Activated CD4-positive, alpha-beta T cell treated with anti-CD3 and anti-CD28 coated beads, Interleukin-2, amount 50 U/mL, for 16 hours (primary cell): Measurements from ENCODE around the gene FZD8.

Experiments used
- DNase-seq: peaks from one replicate; pipeline ENCODE4 v3.0.0-alpha.2; 2020

Gene FZD8

GRCh38 chr10:35640951-35641675 lies 983 bp downstream of the FZD8 start:
- DNase-seq: peak; percentile 62

GRCh38 chr10:35640474-35640873 lies 1.6 kb downstream of the FZD8 start:
- DNase-seq: peak; percentile 35

- no peak for DNase-seq
Observed at GRCh38 chr10:35639728-35640401, 2.2 kb downstream of the FZD8 start.

GRCh38 chr10:35639021-35639727 lies 2.9 kb downstream of the FZD8 start:
- DNase-seq: no peak

GRCh38 chr10:35638101-35638500 lies 4.0 kb downstream of the FZD8 start:
- DNase-seq: no peak

- no peak for DNase-seq
Observed at GRCh38 chr10:35637462-35637861, 4.6 kb downstream of the FZD8 start.

- no peak for DNase-seq
Observed at GRCh38 chr10:35636956-35637355, 5.1 kb downstream of the FZD8 start.

GRCh38 chr10:35635576-35635975 lies 6.5 kb downstream of the FZD8 start:
- DNase-seq: peak; percentile 70

- no peak for DNase-seq
Observed at GRCh38 chr10:35633006-35633980, 8.8 kb downstream of the FZD8 start.

- no peak for DNase-seq
Observed at GRCh38 chr10:35632027-35632426, 10.1 kb downstream of the FZD8 start.

- DNase-seq: no peak
Observed at GRCh38 chr10:35631404-35631803, 10.7 kb downstream of the FZD8 start.

GRCh38 chr10:35626971-35627507 lies 15.1 kb downstream of the FZD8 start:
- DNase-seq: no peak

GRCh38 chr10:35614312-35614711 lies 27.8 kb downstream of the FZD8 start:
- no peak for DNase-seq

- no peak for DNase-seq
Observed at GRCh38 chr10:35613597-35614226, 28.4 kb downstream of the FZD8 start.

- DNase-seq: no peak
Observed at GRCh38 chr10:35613107-35613440, 29.0 kb downstream of the FZD8 start.

GRCh38 chr10:35612385-35613106 lies 29.6 kb downstream of the FZD8 start:
- DNase-seq: no peak

GRCh38 chr10:35611750-35612149 lies 30.3 kb downstream of the FZD8 start:
- no peak for DNase-seq

GRCh38 chr10:35608328-35608672 lies 33.8 kb downstream of the FZD8 start:
- DNase-seq: no peak

GRCh38 chr10:35607475-35608327 lies 34.4 kb downstream of the FZD8 start:
- DNase-seq: no peak

- DNase-seq: no peak
Observed at GRCh38 chr10:35606430-35606829, 35.7 kb downstream of the FZD8 start.

GRCh38 chr10:35605191-35605590 lies 36.9 kb downstream of the FZD8 start, which contains the start of gene GJD4:
Gene GJD4 (plus strand): TSS chr10:35605341. CDS start chr10:35605568, 227 bp downstream.
- no peak for DNase-seq
